ENCODE measurements around the gene SON.
"Not testable (repeated sequence)": the region's sequence is repeated elsewhere in the genome, so short reads cannot be mapped to it uniquely, and the experiment has no call there.

Gene SON, protein sequence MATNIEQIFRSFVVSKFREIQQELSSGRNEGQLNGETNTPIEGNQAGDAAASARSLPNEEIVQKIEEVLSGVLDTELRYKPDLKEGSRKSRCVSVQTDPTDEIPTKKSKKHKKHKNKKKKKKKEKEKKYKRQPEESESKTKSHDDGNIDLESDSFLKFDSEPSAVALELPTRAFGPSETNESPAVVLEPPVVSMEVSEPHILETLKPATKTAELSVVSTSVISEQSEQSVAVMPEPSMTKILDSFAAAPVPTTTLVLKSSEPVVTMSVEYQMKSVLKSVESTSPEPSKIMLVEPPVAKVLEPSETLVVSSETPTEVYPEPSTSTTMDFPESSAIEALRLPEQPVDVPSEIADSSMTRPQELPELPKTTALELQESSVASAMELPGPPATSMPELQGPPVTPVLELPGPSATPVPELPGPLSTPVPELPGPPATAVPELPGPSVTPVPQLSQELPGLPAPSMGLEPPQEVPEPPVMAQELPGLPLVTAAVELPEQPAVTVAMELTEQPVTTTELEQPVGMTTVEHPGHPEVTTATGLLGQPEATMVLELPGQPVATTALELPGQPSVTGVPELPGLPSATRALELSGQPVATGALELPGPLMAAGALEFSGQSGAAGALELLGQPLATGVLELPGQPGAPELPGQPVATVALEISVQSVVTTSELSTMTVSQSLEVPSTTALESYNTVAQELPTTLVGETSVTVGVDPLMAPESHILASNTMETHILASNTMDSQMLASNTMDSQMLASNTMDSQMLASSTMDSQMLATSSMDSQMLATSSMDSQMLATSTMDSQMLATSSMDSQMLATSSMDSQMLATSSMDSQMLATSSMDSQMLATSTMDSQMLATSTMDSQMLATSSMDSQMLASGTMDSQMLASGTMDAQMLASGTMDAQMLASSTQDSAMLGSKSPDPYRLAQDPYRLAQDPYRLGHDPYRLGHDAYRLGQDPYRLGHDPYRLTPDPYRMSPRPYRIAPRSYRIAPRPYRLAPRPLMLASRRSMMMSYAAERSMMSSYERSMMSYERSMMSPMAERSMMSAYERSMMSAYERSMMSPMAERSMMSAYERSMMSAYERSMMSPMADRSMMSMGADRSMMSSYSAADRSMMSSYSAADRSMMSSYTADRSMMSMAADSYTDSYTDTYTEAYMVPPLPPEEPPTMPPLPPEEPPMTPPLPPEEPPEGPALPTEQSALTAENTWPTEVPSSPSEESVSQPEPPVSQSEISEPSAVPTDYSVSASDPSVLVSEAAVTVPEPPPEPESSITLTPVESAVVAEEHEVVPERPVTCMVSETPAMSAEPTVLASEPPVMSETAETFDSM (N-terminal part only)

GRCh38 chr21:33542640-33543504, at the start of gene SON:
TSS of gene SON (plus strand) at chr21:33543038. CDS start at chr21:33543093, 55 bp downstream.
- DNase-seq (ENCODE audit: low read depth): peak; percentile 97
- H3K4me3 ChIP-seq (ENCODE audit: low read depth, low read length): peak within 1 kb of the TSS; percentile 69
- no peak for TF ChIP-seq CTCF (IDR thresholded peaks at IDR 0.05; ENCODE audit: control insufficient read depth, extremely low read depth, insufficient read depth)

GRCh38 chr21:33493756-33494155, 49.1 kb upstream of the SON start:
- no peak for TF ChIP-seq CTCF (IDR thresholded peaks at IDR 0.05; ENCODE audit: control insufficient read depth, extremely low read depth, insufficient read depth)
- H3K4me3 ChIP-seq (ENCODE audit: low read depth, low read length): no peak overlapping the region
- no peak for DNase-seq (ENCODE audit: low read depth)

- no peak for TF ChIP-seq CTCF (IDR thresholded peaks at IDR 0.05; ENCODE audit: control insufficient read depth, extremely low read depth, insufficient read depth)
- no peak overlapping the region for H3K4me3 ChIP-seq (ENCODE audit: low read depth, low read length)
- DNase-seq (ENCODE audit: low read depth): no peak
Observed at GRCh38 chr21:33495743-33496142, 47.1 kb upstream of the SON start.

- no peak for TF ChIP-seq CTCF (IDR thresholded peaks at IDR 0.05; ENCODE audit: control insufficient read depth, extremely low read depth, insufficient read depth)
Observed at GRCh38 chr21:33496345-33496744, 46.5 kb upstream of the SON start.

DNA sequence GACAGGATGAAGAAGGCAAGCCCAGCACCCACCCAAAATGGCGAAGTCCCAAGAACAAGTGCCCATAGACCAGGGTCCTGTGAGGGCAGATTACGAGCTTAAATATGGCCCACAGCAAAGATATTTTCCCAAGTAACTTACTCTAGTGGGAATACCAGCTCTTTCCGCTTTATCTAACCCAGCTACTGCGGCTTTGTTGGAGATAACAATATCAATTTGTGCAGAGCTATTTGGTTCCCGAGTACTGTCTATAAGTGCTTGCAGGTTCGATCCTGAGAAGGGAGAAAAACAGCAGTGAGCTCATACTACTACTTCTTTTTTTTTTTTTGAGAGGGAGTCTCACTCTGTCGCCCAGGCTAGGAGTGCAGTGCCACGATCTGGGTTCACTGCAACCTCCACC, 37.0 kb upstream of the SON start:
- no peak for TF ChIP-seq CTCF (IDR thresholded peaks at IDR 0.05; ENCODE audit: control insufficient read depth, extremely low read depth, insufficient read depth)
- no peak for DNase-seq (ENCODE audit: low read depth)
- no peak overlapping the region for H3K4me3 ChIP-seq (ENCODE audit: low read depth, low read length)

More at GRCh38 chr21:33496345-33496744, 46.5 kb upstream of the SON start:
- no peak overlapping the region for H3K4me3 ChIP-seq (ENCODE audit: low read depth, low read length)
- no peak for DNase-seq (ENCODE audit: low read depth)

GRCh38 chr21:33507003-33507402, 35.8 kb upstream of the SON start:
- H3K4me3 ChIP-seq (ENCODE audit: low read depth, low read length); DNase-seq (ENCODE audit: low read depth): not testable (repeated sequence)
